ENCODE measurements around the gene HRG. TPM values are rescaled to one million over a fixed set of nuclear protein-coding genes. Genes with fewer than 3 reads are reported as not detected.

The HRG gene
- total and polyA plus RNA-seq, 2 of the 8 experiments (the other 6 are each of a cell fraction or from before 2014, with no cell fraction given) = 0.03 to 0.15 TPM

DNA sequence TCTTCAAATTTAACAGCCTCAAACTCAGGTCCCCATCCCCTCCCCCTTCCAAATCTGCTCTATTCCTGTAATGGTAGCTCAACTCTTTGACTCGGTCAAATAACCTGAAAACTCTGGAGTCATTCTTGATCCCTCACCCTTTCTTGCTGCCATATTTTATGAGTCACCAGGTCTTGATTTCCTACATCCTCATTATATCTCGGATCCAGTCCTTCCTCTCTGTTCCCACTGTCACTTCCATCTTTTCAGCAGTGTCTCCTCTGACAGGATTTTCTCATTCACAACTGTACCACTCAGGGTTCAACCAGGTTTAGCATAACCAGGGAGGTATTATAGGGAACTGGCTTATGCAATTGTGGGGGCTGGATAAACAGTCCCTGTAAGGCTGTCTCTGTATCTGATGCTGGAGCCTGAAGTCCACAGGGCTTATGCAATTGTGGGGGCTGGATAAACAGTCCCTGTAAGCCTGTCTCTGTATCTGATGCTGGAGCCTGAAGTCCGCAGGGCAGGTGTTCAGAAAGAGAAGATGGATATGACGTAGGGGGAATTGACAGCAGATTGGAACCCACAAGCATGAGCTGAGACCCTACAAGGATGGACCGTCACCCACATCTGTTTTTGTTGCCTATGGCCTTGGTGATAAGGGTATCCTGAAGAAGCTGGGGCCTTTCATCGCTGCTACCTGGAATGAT is 34.7 kb upstream of the HRG start:
- Histone ChIP-seq H2AFZ (ENCODE audit: low read length) (no peak overlapping the region), H2BK5ac (ENCODE audit: low read depth, low read length) (no peak overlapping the region; the same call in 1 of the 2 replicates), H3K9me3 (ENCODE audit: insufficient read depth in 2 of 2, low read depth in 1 of 2, low read length in 1 of 2) (no peaks in the 10 kb centered on the region), H4K91ac (replicated peaks; ENCODE audit: insufficient read length, low read length) (no peak overlapping the region), H4K5ac (ENCODE audit: insufficient read length, low read depth, low read length) (no peak overlapping the region), H3K18ac (ENCODE audit: extremely low read depth, low read length) (no peak overlapping the region), H3K36me3 (ENCODE audit: control insufficient read depth in 2 of 4, insufficient read depth in 4 of 4, low read length in 3 of 4) (no peaks in the 10 kb centered on the region), H3K4me1 (replicated peaks in 1 of 4; ENCODE audit: control insufficient read depth in 3 of 4, insufficient read depth in 4 of 4, low read length in 3 of 4) (no peaks in the 10 kb centered on the region), H3K4me3 (ENCODE audit: extremely low read depth in 1 of 4, insufficient read depth in 2 of 4, low read depth in 3 of 4, low read length in 4 of 4) (no peak overlapping the region), H3K23ac (ENCODE audit: insufficient read length) (no peak overlapping the region), H3K4ac (replicated peaks; ENCODE audit: insufficient read length, low read depth, low read length) (no peak overlapping the region), H3K23me2 (ENCODE audit: low read depth, low read length) (peaks cover 3% of the 10 kb centered on the region; the same call in 1 of the 2 replicates), H2BK15ac (ENCODE audit: low read length) (no peak overlapping the region), H2AK5ac (ENCODE audit: low read depth, low read length) (no peak overlapping the region), H3K14ac (ENCODE audit: insufficient read length) (no peak overlapping the region), H3K56ac (replicated peaks; ENCODE audit: insufficient read length, low read depth, low read length) (no peak overlapping the region), H2BK20ac (ENCODE audit: low read length) (no peak overlapping the region), H3K9ac (replicated peaks in 1 of 4; ENCODE audit: extremely low read depth in 1 of 4, low read depth in 3 of 4, low read length in 3 of 4) (no peak overlapping the region), H3K79me2 (ENCODE audit: control insufficient read depth in 1 of 2, insufficient read depth in 2 of 2, low read length in 2 of 2) (no peaks in the 10 kb centered on the region), H3K27me3 (replicated peaks in 1 of 4; ENCODE audit: control insufficient read depth in 3 of 4, extremely low read depth in 1 of 4, insufficient read depth in 3 of 4, low read length in 3 of 4) (no peaks in the 10 kb centered on the region), H4K8ac (ENCODE audit: extremely low read depth, insufficient read depth, low read length) (no peak overlapping the region), H3K79me1 (ENCODE audit: low read depth, low read length) (no peaks in the 10 kb centered on the region), H2BK120ac (replicated peaks; ENCODE audit: low read depth, low read length) (no peak overlapping the region), H4K20me1 (replicated peaks in 1 of 2; ENCODE audit: control insufficient read depth in 1 of 2, insufficient read depth in 2 of 2, low read length in 2 of 2) (no peaks in the 10 kb centered on the region), H3K4me2 (ENCODE audit: insufficient read depth in 1 of 2, low read depth in 2 of 2, low read length in 2 of 2) (no peak overlapping the region), H2BK12ac (ENCODE audit: low read depth, low read length) (no peak overlapping the region), H3K27ac (ENCODE audit: low read depth, low read length) (no peak overlapping the region)
- ChIA-PET CTCF (ENCODE audit: partially characterized antibody) (interaction anchor here (0.7 to 5.8 kb wide), 5 partner anchors 13 to 34 kb away, joined by 3 to 50 read pairs (median 3); no protein-coding TSS in a partner anchor), POLR2A (ENCODE audit: partially characterized antibody) (interaction anchor here (0.6 to 1.6 kb wide), 3 partner anchors 14 to 32 kb away, joined by 3 to 7 read pairs (median 4); no protein-coding TSS in a partner anchor)
- 84% methylated on average over 6 of the region's 6 CpGs; no CpG with 5 or more reads in 1 of the 2 experiments for WGBS, 2 experiments (ENCODE audit: extremely low coverage in 1 of 2, insufficient coverage in 1 of 2, insufficient read length in 1 of 2, insufficient replicate concordance in 2 of 2, low coverage in 1 of 2, low lambda C conversion rate in 2 of 2, missing lambda C conversion rate in 1 of 2)
- no peak for DNase-seq (ENCODE audit: low read depth in 1 of 2, low spot score in 2 of 2)
- no peak for FAIRE-seq
- no peak for TF ChIP-seq EZH2 (IDR thresholded peaks at IDR 0.05; ENCODE audit: low read depth, low read length, severe bottlenecking)
